Measurements from ENCODE around the gene KY. TPM values are rescaled to one million over a fixed set of nuclear protein-coding genes. Genes with fewer than 3 reads are reported as not detected.

The KY gene
- total and polyA plus RNA-seq, 10 of the 15 experiments (the other 5 are each of a cell fraction or from before 2014, with no cell fraction given), result 0.04 to 0.11 TPM; not detected in 8

DNA sequence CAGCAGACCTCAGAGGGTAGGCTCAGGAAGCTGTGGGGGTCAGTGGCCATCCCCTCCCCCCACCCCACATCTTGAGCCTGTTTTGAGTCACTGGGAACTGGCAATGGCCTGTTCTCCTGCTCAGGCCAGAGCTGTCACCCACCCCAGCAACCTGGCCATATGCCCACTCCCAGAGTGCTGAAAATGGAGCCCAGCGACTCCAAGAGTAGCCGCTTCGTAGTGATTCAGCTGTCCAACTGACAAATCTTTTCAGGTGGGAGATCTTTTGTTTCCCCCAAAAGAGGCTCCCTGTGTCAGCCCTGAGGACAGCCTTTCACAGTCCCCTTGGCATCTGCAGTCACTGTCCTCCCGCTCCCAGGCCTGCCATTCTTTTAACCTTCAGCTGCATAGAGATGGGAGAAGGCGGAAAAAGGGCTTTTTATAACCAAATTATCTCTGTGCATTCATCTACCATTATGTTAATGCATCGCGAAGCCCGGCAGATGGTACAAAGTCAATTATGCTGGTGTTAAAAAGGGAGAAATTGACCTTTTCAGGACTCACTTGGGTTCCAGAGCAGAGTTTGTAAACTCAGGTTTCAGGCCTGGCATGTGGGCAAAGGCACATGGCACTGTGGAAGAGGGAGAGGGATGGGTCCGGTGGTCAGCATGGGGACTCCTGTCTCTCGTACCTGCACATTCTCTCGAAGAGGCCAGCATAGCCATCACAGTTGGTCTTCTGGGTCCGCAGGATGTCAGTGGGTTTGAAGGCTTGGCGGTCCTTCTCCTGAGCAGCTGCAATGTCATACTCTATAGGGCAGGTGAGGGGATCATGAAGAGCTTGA, 32.1 kb downstream of the KY start:
- ChIA-PET SMC1A (ENCODE audit: uncharacterized antibody, unreplicated experiment) (no interaction called here), POLR2A (no interaction called here), RAD21 (ENCODE audit: unreplicated experiment) (no interaction called here), CTCF (interaction anchor here (0.8 to 1.7 kb wide), 2 partner anchors 18 to 52 kb away, joined by 3 to 4 read pairs; no protein-coding TSS in a partner anchor)
- Histone ChIP-seq H3K4me3 (no peak overlapping the region), H3K4me1 (ENCODE audit: control insufficient read depth, insufficient read depth, low read length) (no peaks in the 10 kb centered on the region), H3K27ac (ENCODE audit: control insufficient read depth, insufficient read depth) (no peak overlapping the region), H3K9me3 (replicated peaks; ENCODE audit: control insufficient read depth, insufficient read depth, low read length) (no peaks in the 10 kb centered on the region), H3K9ac (ENCODE audit: control insufficient read depth, insufficient read depth, low read length) (no peak overlapping the region), H3K36me3 (ENCODE audit: control insufficient read depth in 2 of 2, insufficient read depth in 2 of 2, low read length in 1 of 2) (no peaks in the 10 kb centered on the region), H3K27me3 (replicated peaks in 1 of 2; ENCODE audit: control insufficient read depth in 2 of 2, insufficient read depth in 2 of 2, low read length in 1 of 2) (no peaks in the 10 kb centered on the region; a peak in 2 of 4 replicates), H3K79me2 (ENCODE audit: control insufficient read depth, insufficient read depth, low read length) (no peaks in the 10 kb centered on the region), H2AFZ (ENCODE audit: control insufficient read depth, low read depth, low read length) (no peak overlapping the region), H3K4me2 (ENCODE audit: control insufficient read depth, insufficient read depth) (no peak overlapping the region), H4K20me1 (ENCODE audit: control insufficient read depth, insufficient read depth) (no peaks in the 10 kb centered on the region)
- BruUV-seq (replicated peaks), result no TSS peak
- in situ Hi-C loops (cut with MboI), result no loop called here
- TF ChIP-seq EED (IDR thresholded peaks at IDR 0.05; ENCODE audit: low read depth), result no peak
- TF ChIP-seq, protein P1, sequence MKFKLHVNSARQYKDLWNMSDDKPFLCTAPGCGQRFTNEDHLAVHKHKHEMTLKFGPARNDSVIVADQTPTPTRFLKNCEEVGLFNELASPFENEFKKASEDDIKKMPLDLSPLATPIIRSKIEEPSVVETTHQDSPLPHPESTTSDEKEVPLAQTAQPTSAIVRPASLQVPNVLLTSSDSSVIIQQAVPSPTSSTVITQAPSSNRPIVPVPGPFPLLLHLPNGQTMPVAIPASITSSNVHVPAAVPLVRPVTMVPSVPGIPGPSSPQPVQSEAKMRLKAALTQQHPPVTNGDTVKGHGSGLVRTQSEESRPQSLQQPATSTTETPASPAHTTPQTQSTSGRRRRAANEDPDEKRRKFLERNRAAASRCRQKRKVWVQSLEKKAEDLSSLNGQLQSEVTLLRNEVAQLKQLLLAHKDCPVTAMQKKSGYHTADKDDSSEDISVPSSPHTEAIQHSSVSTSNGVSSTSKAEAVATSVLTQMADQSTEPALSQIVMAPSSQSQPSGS (IDR thresholded peaks at IDR 0.05; ENCODE audit: low read length), result no peak
- TF ChIP-seq, protein P2, sequence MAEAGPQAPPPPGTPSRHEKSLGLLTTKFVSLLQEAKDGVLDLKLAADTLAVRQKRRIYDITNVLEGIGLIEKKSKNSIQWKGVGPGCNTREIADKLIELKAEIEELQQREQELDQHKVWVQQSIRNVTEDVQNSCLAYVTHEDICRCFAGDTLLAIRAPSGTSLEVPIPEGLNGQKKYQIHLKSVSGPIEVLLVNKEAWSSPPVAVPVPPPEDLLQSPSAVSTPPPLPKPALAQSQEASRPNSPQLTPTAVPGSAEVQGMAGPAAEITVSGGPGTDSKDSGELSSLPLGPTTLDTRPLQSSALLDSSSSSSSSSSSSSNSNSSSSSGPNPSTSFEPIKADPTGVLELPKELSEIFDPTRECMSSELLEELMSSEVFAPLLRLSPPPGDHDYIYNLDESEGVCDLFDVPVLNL (IDR thresholded peaks at IDR 0.05; ENCODE audit: low read depth, low read length), result no peak
- TF ChIP-seq TARDBP (IDR thresholded peaks at IDR 0.05; ENCODE audit: borderline replicate concordance), result no peak
- no peak for TF ChIP-seq RAD51 (IDR thresholded peaks at IDR 0.05)
- TF ChIP-seq MYB (IDR thresholded peaks at IDR 0.05; ENCODE audit: borderline replicate concordance, low read depth, low read length), result no peak
- no peak for TF ChIP-seq ATF7 (IDR thresholded peaks at IDR 0.05; ENCODE audit: low read depth)
- no peak for TF ChIP-seq SRF (IDR thresholded peaks at IDR 0.05; ENCODE audit: low read depth in 2 of 2, low read length in 2 of 2)
- no peak for TF ChIP-seq MEF2A (IDR thresholded peaks at IDR 0.05; ENCODE audit: insufficient read depth, low read depth, low read length)
- TF ChIP-seq TCF3 (IDR thresholded peaks at IDR 0.05; ENCODE audit: borderline replicate concordance, insufficient read depth, low read depth, low read length), result no peak
- DNase-seq (ENCODE audit: low read depth, low spot score) (no peak), FAIRE-seq (no peak), ATAC-seq (no peak)
- intact Hi-C loops (cut with micrococcal nuclease; ENCODE audit: unreplicated experiment), result no loop called here
- 73% methylated on average over 12 of the region's 13 CpGs for WGBS (ENCODE audit: insufficient coverage, insufficient replicate concordance, low lambda C conversion rate, missing lambda C conversion rate)
